ENCODE data around the gene SERPINE2.

DNA sequence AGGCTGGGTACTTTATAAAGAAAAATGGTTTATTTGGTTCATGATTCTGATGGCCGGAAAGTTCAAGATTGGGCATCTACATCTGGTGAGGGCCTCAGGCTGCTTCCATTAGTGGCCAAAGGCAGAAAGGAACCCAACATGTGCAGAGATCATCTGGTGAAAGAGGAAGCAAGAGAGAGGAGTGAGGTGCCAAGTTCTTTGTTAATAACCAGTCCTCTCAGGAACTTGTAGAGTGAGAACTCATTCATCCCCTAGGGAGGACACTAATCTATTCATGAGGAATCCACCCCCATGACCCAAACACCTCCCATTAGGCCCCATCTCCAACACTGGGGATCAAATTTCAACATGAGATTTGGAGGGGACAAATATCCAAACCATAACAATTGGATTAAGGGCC is 17.8 kb upstream of the SERPINE2 start:
- TF ChIP-seq, protein P1, sequence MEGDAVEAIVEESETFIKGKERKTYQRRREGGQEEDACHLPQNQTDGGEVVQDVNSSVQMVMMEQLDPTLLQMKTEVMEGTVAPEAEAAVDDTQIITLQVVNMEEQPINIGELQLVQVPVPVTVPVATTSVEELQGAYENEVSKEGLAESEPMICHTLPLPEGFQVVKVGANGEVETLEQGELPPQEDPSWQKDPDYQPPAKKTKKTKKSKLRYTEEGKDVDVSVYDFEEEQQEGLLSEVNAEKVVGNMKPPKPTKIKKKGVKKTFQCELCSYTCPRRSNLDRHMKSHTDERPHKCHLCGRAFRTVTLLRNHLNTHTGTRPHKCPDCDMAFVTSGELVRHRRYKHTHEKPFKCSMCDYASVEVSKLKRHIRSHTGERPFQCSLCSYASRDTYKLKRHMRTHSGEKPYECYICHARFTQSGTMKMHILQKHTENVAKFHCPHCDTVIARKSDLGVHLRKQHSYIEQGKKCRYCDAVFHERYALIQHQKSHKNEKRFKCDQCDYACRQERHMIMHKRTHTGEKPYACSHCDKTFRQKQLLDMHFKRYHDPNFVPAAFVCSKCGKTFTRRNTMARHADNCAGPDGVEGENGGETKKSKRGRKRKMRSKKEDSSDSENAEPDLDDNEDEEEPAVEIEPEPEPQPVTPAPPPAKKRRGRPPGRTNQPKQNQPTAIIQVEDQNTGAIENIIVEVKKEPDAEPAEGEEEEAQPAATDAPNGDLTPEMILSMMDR (conservative IDR thresholded peaks at IDR 0.05; ENCODE audit: low read depth, low read length), result no peak
- TF ChIP-seq EZH2 (IDR thresholded peaks at IDR 0.05; ENCODE audit: borderline replicate concordance, low read depth, low read length, poor library complexity, severe bottlenecking), result no peak

Measured in A673 (cell line).